ENCODE data around the gene FAM151B.

FAM151B gene

DNA sequence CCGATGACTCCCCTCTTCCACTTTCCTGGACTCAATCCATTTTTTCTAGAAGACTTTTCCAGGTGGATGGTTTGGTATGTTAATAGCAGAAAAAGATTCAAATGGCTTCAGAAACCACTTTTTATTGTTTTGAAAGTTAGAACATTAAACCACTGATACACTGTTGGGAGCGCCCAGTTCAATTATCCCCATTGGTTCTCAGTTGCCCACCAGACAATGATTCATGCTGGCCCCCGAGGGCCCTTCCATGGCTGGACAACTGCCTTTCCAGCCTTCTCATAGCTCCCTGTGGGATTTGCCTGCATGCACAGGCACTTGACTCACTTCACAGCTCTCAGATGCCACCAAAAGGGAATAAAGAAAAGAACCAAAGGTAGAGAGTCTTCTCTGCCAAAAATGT, 103.5 kb downstream of the FAM151B start:
- no peak for DNase-seq

DNA sequence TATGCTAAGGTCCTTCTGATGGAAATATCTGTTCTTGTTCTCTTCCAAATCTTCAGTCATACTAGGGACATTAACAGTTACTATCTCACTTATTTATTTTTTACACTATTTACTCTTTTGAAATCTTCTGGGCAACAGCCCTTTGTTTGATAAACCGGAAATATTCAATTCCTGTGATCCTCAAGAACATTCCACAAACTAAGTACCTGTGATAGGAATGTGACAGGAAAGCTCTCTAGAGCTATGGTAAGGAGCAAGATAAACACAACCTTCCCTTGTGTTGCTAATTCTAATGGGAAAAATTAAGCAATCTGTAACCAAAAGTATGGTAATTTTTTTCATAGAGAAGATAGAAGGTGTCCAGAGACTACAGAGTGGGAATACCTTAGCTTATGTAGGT, 104.2 kb downstream of the FAM151B start:
- no peak for DNase-seq
